MG63 (cell line): ENCODE measurements around the gene ROBO4. TPM values are rescaled to one million over a fixed set of nuclear protein-coding genes. Genes with fewer than 3 reads are reported as not detected.

Experiments used
- DNase-seq: peaks from one replicate; pipeline ENCODE4 v3.0.0-alpha.2; 2020
- H3K27me3 ChIP-seq: fragments of 250-450 bp; sonication (Bioruptor Pico); 2 replicates; pipeline ENCODE4 v1.5.1; 2020; ENCODE audit warnings: mild to moderate bottlenecking, moderate library complexity
- H3K36me3 ChIP-seq: fragments of 250-450 bp; sonication (Bioruptor Pico); 2 replicates; pipeline ENCODE4 v1.5.1; 2020; ENCODE audit warnings: mild to moderate bottlenecking, moderate library complexity
- H3K4me3 ChIP-seq: fragments of 250-450 bp; sonication (Bioruptor Pico); 2 replicates; pipeline ENCODE4 v1.5.1; 2020; ENCODE audit warnings: mild to moderate bottlenecking, moderate library complexity
- H3K9me3 ChIP-seq: fragments of 250-450 bp; sonication (Bioruptor Pico); 2 replicates; pipeline ENCODE4 v1.5.1; 2020; ENCODE audit warnings: mild to moderate bottlenecking, moderate library complexity
- total RNA-seq: library from RNA; depleted of rRNA; stranded (reverse); fragments of >200 nt; shearing (Covaris generic); gene quantifications from 2 replicates; pipeline ENCODE4 v1.2.3, GENCODE V29; 2014; ENCODE audit warnings: low replicate concordance

ROBO4 gene
- total RNA-seq, 1 experiment from 2014 or later: 13.7 TPM

- no peak overlapping the region for H3K4me3 ChIP-seq
- no peak for DNase-seq
- no peaks in the 10 kb centered on the region for H3K27me3 ChIP-seq
- no peaks in the 10 kb centered on the region for H3K9me3 ChIP-seq
- H3K36me3 ChIP-seq: no peaks in the 10 kb centered on the region
Observed at GRCh38 chr11:124895471-124895971, 2.1 kb downstream of the ROBO4 start.

GRCh38 chr11:124894606-124895430 lies 2.8 kb downstream of the ROBO4 start:
- Histone ChIP-seq H3K27me3 (no peaks in the 10 kb centered on the region), H3K9me3 (no peaks in the 10 kb centered on the region), H3K4me3 (no peak overlapping the region), H3K36me3 (no peaks in the 10 kb centered on the region)
- DNase-seq: no peak

- no peaks in the 10 kb centered on the region for H3K36me3 ChIP-seq
- no peaks in the 10 kb centered on the region for H3K9me3 ChIP-seq
- H3K27me3 ChIP-seq: no peaks in the 10 kb centered on the region
- no peak overlapping the region for H3K4me3 ChIP-seq
- DNase-seq: no peak
Observed at GRCh38 chr11:124893781-124894401, 3.8 kb downstream of the ROBO4 start.

DNA sequence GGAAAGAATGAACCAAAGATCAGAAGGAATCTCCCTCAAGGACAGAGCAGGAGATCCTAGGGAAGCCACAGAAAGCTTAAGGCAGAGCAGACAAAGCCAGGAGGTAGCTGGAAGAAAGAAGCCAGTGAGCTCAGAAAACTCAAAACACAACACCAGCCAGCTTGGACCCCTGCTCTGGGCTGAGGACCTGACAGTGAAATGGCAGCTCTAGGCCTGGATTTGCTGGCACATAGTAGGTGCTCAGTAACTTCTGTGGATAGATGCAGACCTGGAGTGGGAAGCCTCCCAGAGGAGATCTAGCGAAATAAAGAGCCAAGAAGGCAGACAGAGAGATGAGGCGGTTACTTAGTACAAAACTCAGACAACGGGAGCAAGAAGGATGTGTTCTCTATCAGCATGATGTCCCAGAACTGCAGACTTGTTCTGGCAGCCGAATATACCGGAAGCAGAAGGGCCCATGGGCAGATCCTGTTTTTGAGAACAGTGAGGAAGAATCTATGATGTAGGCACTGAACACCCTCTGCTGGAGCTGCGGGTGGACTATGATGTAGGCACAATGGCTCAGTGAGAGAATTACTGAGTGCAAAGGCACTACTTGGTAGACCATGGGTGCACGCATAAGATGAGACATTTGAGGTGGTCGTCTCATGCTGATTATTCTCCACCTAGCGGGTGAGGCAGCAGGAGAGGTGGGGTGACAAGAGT lies 4.8 kb downstream of the ROBO4 start:
- no peaks in the 10 kb centered on the region for H3K9me3 ChIP-seq
- no peak for DNase-seq

GRCh38 chr11:124892146-124892545 lies 5.5 kb downstream of the ROBO4 start:
- Histone ChIP-seq H3K4me3 (no peak overlapping the region), H3K27me3 (no peaks in the 10 kb centered on the region), H3K9me3 (no peaks in the 10 kb centered on the region), H3K36me3 (no peaks in the 10 kb centered on the region)
- no peak for DNase-seq

More for the DNA sequence above, 4.8 kb downstream of the ROBO4 start:
- Histone ChIP-seq H3K27me3 (no peaks in the 10 kb centered on the region), H3K4me3 (no peak overlapping the region), H3K36me3 (no peaks in the 10 kb centered on the region)

- Histone ChIP-seq H3K27me3 (no peaks in the 10 kb centered on the region), H3K9me3 (no peaks in the 10 kb centered on the region), H3K4me3 (no peak overlapping the region), H3K36me3 (no peaks in the 10 kb centered on the region)
- peak; percentile 20 for DNase-seq
Observed at GRCh38 chr11:124891373-124891861, 6.2 kb downstream of the ROBO4 start.

DNA sequence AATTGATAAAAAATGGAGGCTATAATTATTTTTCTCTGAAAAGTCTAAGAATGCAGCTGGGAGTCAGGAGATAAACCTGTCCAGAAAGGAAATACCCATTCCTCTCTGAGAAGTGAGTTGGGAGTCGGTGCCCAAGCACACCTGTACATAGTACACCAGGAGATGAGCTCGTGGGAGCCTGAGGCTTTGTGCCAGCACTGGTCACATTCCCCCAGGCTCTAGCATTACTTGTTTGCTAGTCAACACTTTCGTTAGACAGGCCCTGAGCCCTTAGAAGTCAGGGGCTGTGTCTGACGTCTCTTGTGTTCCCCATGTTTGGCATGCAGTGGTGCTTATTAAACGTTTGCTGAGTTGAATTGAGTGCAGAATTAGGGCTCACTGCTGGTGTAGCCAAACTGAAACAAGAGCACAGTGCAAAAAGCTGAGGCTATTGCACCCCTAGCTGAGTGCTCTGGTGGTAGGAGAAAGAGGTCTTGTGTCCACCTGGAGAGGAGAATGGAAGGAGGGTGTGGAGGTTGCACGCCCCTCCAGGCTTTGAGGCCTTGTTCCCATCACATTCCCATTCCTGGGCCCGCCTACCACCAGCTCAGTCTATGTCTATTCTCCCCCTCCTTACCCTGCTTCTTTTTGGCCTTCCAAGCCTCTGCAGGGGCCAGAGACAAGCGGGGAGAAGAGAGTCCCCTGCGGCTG lies 6.8 kb downstream of the ROBO4 start:
- no peak for DNase-seq
- no peaks in the 10 kb centered on the region for H3K36me3 ChIP-seq
- no peaks in the 10 kb centered on the region for H3K27me3 ChIP-seq
- H3K9me3 ChIP-seq: no peaks in the 10 kb centered on the region
- H3K4me3 ChIP-seq: no peak overlapping the region

DNA sequence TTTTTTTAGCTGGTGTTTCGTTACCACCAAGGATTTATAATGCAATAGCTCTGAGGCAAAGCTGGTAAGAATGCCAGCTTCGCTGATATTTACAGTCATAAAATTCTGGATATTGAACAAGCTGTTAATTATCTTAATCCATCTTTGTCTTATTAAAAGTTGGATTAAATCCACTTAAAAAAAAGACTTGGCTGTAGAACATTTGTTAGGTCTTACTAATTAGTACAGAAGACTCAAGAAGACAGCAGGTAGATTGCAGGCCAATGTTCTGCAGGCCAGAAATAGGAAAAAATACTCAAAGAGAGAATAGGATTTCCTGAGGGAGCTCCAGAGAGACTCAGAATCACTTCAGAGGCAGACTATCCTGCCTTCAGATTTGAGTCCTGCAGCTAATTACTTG lies 7.5 kb downstream of the ROBO4 start:
- H3K27me3 ChIP-seq: no peaks in the 10 kb centered on the region
- no peaks in the 10 kb centered on the region for H3K36me3 ChIP-seq
- DNase-seq: no peak
- no peaks in the 10 kb centered on the region for H3K9me3 ChIP-seq
- H3K4me3 ChIP-seq: no peak overlapping the region

GRCh38 chr11:124889191-124890091 lies 8.2 kb downstream of the ROBO4 start:
- Histone ChIP-seq H3K27me3 (no peaks in the 10 kb centered on the region), H3K4me3 (no peak overlapping the region), H3K9me3 (no peaks in the 10 kb centered on the region), H3K36me3 (no peaks in the 10 kb centered on the region)
- DNase-seq: no peak

GRCh38 chr11:124887667-124888013 lies 10.0 kb downstream of the ROBO4 start:
- DNase-seq: no peak
- no peak overlapping the region for H3K4me3 ChIP-seq
- no peaks in the 10 kb centered on the region for H3K36me3 ChIP-seq
- H3K9me3 ChIP-seq: no peaks in the 10 kb centered on the region
- H3K27me3 ChIP-seq: no peaks in the 10 kb centered on the region

DNA sequence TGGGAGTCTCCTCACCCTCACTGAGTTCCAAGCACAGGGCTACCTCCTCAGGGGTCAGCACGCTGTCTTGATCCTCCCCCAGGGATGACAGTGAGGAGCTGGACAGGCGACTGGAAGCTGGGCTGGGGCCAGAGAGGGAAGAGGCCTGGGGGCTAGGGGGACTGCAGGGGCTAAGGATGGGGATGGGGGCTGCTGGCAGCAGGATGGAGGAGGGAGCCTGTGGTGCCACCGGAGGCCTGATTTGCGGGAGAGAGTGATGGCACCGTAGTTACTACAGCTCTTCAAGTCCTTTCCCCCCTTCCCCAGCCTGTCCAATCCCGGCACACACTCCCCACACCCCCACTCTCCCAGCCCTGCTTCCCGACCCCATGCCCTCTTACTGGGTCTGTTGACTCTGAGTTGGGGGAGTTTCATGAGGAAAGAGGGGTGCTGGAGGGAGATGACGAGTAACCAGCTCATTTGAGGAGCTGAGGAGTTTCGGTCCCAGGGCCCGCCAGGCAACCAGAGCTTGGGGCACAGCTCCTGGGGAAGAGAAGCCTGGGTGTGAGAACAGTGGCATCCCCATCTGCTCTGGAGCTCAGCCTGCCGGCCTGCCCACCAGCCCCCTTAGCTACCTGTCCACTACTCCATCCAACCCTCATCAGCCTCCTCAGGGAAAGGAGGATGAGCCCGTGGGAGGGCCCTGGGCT lies 10.5 kb downstream of the ROBO4 start:
- no peaks in the 10 kb centered on the region for H3K9me3 ChIP-seq
- no peaks in the 10 kb centered on the region for H3K27me3 ChIP-seq
- no peak overlapping the region for H3K4me3 ChIP-seq
- no peaks in the 10 kb centered on the region for H3K36me3 ChIP-seq
- DNase-seq: no peak

DNA sequence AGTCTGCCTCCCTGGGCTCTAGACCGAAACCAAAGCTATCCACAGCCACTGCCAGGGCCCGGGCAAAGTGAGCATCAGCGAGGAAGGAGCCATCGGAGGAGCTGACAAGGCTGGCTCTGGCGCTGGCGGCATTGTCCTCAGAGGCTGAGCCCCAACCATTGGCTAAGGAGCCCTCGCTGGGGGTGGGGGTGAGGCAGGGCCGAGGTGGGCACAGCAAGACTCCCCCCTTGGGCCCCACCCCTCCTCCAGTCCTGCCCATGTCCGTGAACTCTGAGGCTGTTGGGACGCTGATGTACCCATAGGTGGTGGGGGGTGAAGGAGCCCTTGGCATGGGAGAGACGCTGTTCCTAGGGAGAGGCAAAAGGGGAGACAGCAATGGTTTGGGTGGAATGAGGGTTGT lies 11.2 kb downstream of the ROBO4 start:
- DNase-seq: no peak
- no peaks in the 10 kb centered on the region for H3K27me3 ChIP-seq
- H3K4me3 ChIP-seq: no peak overlapping the region
- no peaks in the 10 kb centered on the region for H3K36me3 ChIP-seq
- no peaks in the 10 kb centered on the region for H3K9me3 ChIP-seq

GRCh38 chr11:124884869-124885479 lies 12.7 kb downstream of the ROBO4 start:
- Histone ChIP-seq H3K36me3 (no peaks in the 10 kb centered on the region), H3K9me3 (no peaks in the 10 kb centered on the region), H3K27me3 (no peaks in the 10 kb centered on the region), H3K4me3 (no peak overlapping the region)
- DNase-seq: no peak

GRCh38 chr11:124884340-124884739 lies 13.3 kb downstream of the ROBO4 start:
- Histone ChIP-seq H3K4me3 (no peak overlapping the region), H3K36me3 (no peaks in the 10 kb centered on the region), H3K27me3 (no peaks in the 10 kb centered on the region), H3K9me3 (no peaks in the 10 kb centered on the region)
- no peak for DNase-seq
